ENCODE data around the gene FOXO1. TPM values are rescaled to one million over a fixed set of nuclear protein-coding genes. Genes with fewer than 3 reads are reported as not detected.

Gene FOXO1
- total RNA-seq, 5 donors from 2014 or later (not counting 1 experiment from before 2014, with no cell fraction given): 73.0 to 89.1 (median 84.5) TPM

DNA sequence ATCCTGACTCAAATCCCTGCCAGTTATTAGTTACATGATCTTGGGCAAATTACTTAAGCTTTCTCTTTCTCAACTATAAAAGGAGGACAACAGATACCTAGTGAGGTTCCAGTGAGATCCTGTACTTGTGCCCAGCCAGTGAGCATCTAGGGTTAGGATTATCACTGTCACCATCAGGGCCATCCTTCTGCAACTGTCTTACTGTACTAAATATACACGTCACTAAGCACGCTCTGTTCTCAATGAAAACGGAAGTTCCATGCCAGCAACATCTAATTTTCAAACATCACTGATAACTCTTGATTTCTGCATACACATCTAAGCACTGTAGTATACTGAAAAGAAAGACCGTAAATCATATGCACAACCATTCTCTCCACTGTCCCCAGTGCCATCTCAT lies 70.0 kb downstream of the FOXO1 start:
- POLR2A ChIA-PET: interaction anchor here in 1 of 2 donors (0.5 kb wide), 1 partner anchor 391 kb away, joined by 11 read pairs; no protein-coding TSS in a partner anchor
- ATAC-seq (replicated peaks in 1 of 4): peak in 3 of 4 experiments; percentile 29 to 69 (median 45)

DNA sequence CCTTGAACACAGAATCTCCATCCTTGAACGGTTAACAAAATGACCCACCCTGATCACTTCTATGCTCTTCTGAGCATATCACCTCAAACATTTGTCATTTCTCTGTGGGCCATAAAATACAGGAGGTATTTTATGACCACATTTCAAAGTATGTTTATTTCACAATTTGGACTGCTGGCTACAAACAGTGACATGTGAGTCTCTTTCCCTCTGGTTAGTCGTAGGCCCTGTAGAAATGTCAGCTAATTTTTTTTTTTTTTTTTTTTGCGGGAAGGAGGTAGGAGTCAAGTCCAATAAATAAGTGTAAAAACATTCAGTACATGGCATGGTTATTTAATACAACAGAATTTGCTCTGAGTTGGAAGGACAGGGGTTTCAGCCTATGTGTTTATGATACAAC lies 70.7 kb downstream of the FOXO1 start:
- POLR2A ChIA-PET: interaction anchor here (0.6 kb wide), 4 partner anchors 19 to 87 kb away, joined by 4 to 7 read pairs (median 6); no protein-coding TSS in a partner anchor
- H3K36me3 Mint-ChIP-seq: peaks cover 7% of the 10 kb centered on the region
- H3K36me3 ChIP-seq (ENCODE audit: control insufficient read depth in 2 of 2, extremely low read depth in 1 of 2, insufficient read depth in 1 of 2, low read length in 1 of 2): no peaks in the 10 kb centered on the region
- no peak overlapping the region for H3K27ac ChIP-seq (ENCODE audit: low read length)
- no peak overlapping the region for H3K4me3 ChIP-seq (ENCODE audit: control insufficient read depth in 1 of 2, extremely low read depth in 1 of 2, low read length in 1 of 2)
- peaks cover 63 to 64% of the 10 kb centered on the region in 2 experiments for H3K4me1 ChIP-seq (ENCODE audit: control insufficient read depth in 1 of 2, extremely low read depth in 1 of 2, insufficient read depth in 2 of 2, low read length in 2 of 2)
- peak overlapping the region; percentile 60 to 61 for H3K27ac Mint-ChIP-seq
- ATAC-seq (replicated peaks in 1 of 4): no peak
- DNase-seq: no peak
- H3K27me3 Mint-ChIP-seq: no peaks in the 10 kb centered on the region
- H3K9me3 Mint-ChIP-seq: no peaks in the 10 kb centered on the region
- peak overlapping the region in 1 of 3 donors; percentile 68 for H3K4me3 Mint-ChIP-seq
- WGBS (ENCODE audit: insufficient coverage): 100% methylated on average over 1 of the region's 3 CpGs
- peaks cover 97 to 100% (median 98%) of the 10 kb centered on the region in 3 donors for H3K4me1 Mint-ChIP-seq
- CTCF ChIA-PET: interaction anchor here in 1 of 2 donors (0.6 to 1.0 kb wide), 2 partner anchors 26 to 120 kb away, joined by 3 to 8 read pairs; no protein-coding TSS in a partner anchor
- no peaks in the 10 kb centered on the region for H3K9me3 ChIP-seq
- H3K27me3 ChIP-seq (replicated peaks in 1 of 2; ENCODE audit: control insufficient read depth in 2 of 2, extremely low read depth in 1 of 2, insufficient read depth in 2 of 2, low read length in 1 of 2): no peaks in the 10 kb centered on the region

More for the DNA sequence above, 70.0 kb downstream of the FOXO1 start:
- 19% methylated on average over 3 of the region's 4 CpGs for WGBS (ENCODE audit: insufficient coverage)
- DNase-seq: peak in 8 of 35 experiments; percentile 10 to 55 (median 20)
- no peaks in the 10 kb centered on the region for H3K27me3 ChIP-seq (replicated peaks in 1 of 2; ENCODE audit: control insufficient read depth in 2 of 2, extremely low read depth in 1 of 2, insufficient read depth in 2 of 2, low read length in 1 of 2)
- H3K36me3 ChIP-seq (ENCODE audit: control insufficient read depth in 2 of 2, extremely low read depth in 1 of 2, insufficient read depth in 1 of 2, low read length in 1 of 2): no peaks in the 10 kb centered on the region
- Mint-ChIP-seq H3K27me3 (no peaks in the 10 kb centered on the region), H3K27ac (peak overlapping the region; percentile 53 to 67), H3K9me3 (no peaks in the 10 kb centered on the region), H3K4me3 (peak overlapping the region; percentile 4 to 68 (median 18)), H3K4me1 (peaks cover 95 to 98% (median 97%) of the 10 kb centered on the region in 3 donors), H3K36me3 (peaks cover 7% of the 10 kb centered on the region)
- no peak overlapping the region for H3K4me3 ChIP-seq (ENCODE audit: control insufficient read depth in 1 of 2, extremely low read depth in 1 of 2, low read length in 1 of 2)
- peaks cover 57 to 60% of the 10 kb centered on the region in 2 experiments for H3K4me1 ChIP-seq (ENCODE audit: control insufficient read depth in 1 of 2, extremely low read depth in 1 of 2, insufficient read depth in 2 of 2, low read length in 2 of 2)
- H3K27ac ChIP-seq (ENCODE audit: low read length): peak overlapping the region; percentile 26
- CTCF ChIA-PET: no interaction called here
- H3K9me3 ChIP-seq: no peaks in the 10 kb centered on the region

DNA sequence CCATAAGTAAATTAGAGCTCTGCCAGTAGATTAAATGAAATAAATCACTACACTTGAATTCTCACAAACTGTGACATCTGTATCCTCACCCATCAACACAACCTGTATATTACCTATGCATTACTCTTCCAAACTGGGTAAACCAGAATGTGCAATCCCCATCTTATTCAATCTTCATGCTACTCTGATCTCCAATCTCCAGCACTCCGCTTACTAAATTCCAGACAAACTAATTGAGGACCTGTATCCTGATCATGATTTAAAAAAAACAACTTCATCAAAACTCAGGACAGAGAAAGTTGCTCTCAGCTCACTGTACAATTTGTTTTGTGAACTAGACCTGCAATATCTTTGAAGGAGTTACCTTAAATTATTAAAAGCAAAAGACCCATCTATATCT lies 74.4 kb downstream of the FOXO1 start:
- Histone ChIP-seq H3K9me3 (no peaks in the 10 kb centered on the region), H3K4me1 (ENCODE audit: control insufficient read depth in 1 of 2, extremely low read depth in 1 of 2, insufficient read depth in 2 of 2, low read length in 2 of 2) (peaks cover 58 to 64% of the 10 kb centered on the region in 2 experiments), H3K27ac (ENCODE audit: low read length) (no peak overlapping the region), H3K4me3 (ENCODE audit: control insufficient read depth in 1 of 2, extremely low read depth in 1 of 2, low read length in 1 of 2) (no peak overlapping the region), H3K36me3 (ENCODE audit: control insufficient read depth in 2 of 2, extremely low read depth in 1 of 2, insufficient read depth in 1 of 2, low read length in 1 of 2) (no peaks in the 10 kb centered on the region), H3K27me3 (replicated peaks in 1 of 2; ENCODE audit: control insufficient read depth in 2 of 2, extremely low read depth in 1 of 2, insufficient read depth in 2 of 2, low read length in 1 of 2) (no peaks in the 10 kb centered on the region)
- no peaks in the 10 kb centered on the region for H3K27me3 Mint-ChIP-seq
- no peaks in the 10 kb centered on the region for H3K9me3 Mint-ChIP-seq
- H3K4me3 Mint-ChIP-seq: peak overlapping the region in 1 of 3 donors; percentile 60
- 100% methylated on average over 1 of the region's 1 CpG for WGBS (ENCODE audit: insufficient coverage)
- H3K27ac Mint-ChIP-seq: peak overlapping the region; percentile 59 to 64
- POLR2A ChIA-PET: interaction anchor here (0.5 to 0.6 kb wide), 3 partner anchors 11 to 87 kb away, joined by 3 to 4 read pairs (median 3); no protein-coding TSS in a partner anchor
- no peaks in the 10 kb centered on the region for H3K36me3 Mint-ChIP-seq
- DNase-seq: no peak
- peaks cover 97 to 100% (median 98%) of the 10 kb centered on the region in 3 donors for H3K4me1 Mint-ChIP-seq
- no peak for ATAC-seq (replicated peaks in 1 of 4)
- CTCF ChIA-PET: no interaction called here

DNA sequence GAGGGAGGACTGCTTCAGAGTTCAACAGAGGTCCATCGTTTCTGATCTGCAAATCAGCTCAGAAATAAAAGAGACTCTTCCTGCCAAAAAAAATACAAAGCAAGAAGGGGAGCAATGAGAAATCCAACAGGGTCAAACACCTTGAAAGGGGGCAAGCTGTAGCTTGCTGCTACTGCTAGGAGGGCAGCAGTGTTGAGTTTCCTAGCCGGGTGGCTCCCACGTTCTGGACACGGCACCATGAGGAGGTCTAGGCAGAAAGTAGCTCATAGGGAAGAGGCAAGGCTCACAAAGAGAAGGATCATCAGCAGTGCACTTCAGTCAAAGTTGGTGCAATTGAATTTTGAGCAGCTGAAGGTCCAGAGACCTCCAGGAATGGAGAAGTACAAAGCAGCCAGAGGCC lies 75.3 kb downstream of the FOXO1 start:
- Histone ChIP-seq H3K27ac (ENCODE audit: low read length) (no peak overlapping the region), H3K27me3 (replicated peaks in 1 of 2; ENCODE audit: control insufficient read depth in 2 of 2, extremely low read depth in 1 of 2, insufficient read depth in 2 of 2, low read length in 1 of 2) (no peaks in the 10 kb centered on the region), H3K36me3 (ENCODE audit: control insufficient read depth in 2 of 2, extremely low read depth in 1 of 2, insufficient read depth in 1 of 2, low read length in 1 of 2) (no peaks in the 10 kb centered on the region), H3K4me1 (ENCODE audit: control insufficient read depth in 1 of 2, extremely low read depth in 1 of 2, insufficient read depth in 2 of 2, low read length in 2 of 2) (peaks cover 61 to 63% of the 10 kb centered on the region in 2 experiments), H3K9me3 (no peaks in the 10 kb centered on the region), H3K4me3 (ENCODE audit: control insufficient read depth in 1 of 2, extremely low read depth in 1 of 2, low read length in 1 of 2) (no peak overlapping the region)
- Mint-ChIP-seq H3K4me3 (peak overlapping the region; percentile 47 to 65 (median 59)), H3K4me1 (peaks cover 97 to 100% (median 98%) of the 10 kb centered on the region in 3 donors), H3K9me3 (no peaks in the 10 kb centered on the region), H3K36me3 (no peaks in the 10 kb centered on the region), H3K27me3 (no peaks in the 10 kb centered on the region), H3K27ac (peak overlapping the region; percentile 83 to 93)
- POLR2A ChIA-PET: interaction anchor here (0.6 to 0.7 kb wide), 4 partner anchors 23 to 300 kb away, joined by 4 to 7 read pairs (median 4); no protein-coding TSS in a partner anchor
- WGBS (ENCODE audit: insufficient coverage): 91% methylated on average over 3 of the region's 4 CpGs
- ATAC-seq (replicated peaks in 1 of 4): no peak
- no peak for DNase-seq
- CTCF ChIA-PET: interaction anchor here in 1 of 2 donors (0.6 kb wide), 1 partner anchor 101 kb away, joined by 3 read pairs; no protein-coding TSS in a partner anchor

DNA sequence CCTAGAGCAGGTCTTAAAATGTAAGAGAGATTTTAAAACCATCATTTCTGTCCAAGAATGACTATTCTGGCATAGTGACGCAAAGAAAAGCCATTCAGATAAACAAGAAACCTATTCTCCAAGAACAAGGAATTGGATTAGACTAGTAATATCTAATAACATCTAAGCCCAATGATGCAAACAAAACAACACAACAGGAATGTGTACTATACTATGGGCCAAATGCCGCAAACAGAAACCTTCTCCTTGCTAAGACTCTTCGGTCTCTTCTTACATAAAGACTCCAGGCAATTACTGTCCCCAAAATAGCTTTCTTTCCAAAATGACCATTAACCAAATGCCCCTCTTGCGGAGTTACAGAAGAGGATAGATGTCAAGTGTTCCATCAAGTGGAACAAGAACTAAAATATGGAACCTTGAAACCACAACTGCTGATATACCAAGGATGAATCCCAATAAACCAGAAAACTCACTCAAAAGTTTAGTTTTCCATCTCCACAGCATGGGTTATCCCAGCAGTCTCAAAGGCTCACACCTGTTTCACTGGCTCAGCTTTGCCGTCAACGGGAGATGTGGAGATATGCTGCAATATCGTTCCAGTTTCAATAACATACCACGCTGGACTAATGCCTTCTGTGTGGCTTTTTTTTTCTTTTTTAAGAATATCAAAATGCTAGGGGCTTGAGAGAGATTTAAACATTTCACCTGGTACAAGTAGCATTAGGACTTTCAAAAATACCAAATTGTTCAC lies 76.2 kb downstream of the FOXO1 start:
- Mint-ChIP-seq H3K36me3 (peaks cover under 1% of the 10 kb centered on the region), H3K4me1 (peaks cover 97 to 99% (median 98%) of the 10 kb centered on the region in 3 donors), H3K4me3 (peak overlapping the region; percentile 47 to 65 (median 59)), H3K9me3 (no peaks in the 10 kb centered on the region), H3K27ac (peak overlapping the region; percentile 83 to 93), H3K27me3 (no peaks in the 10 kb centered on the region)
- peak overlapping the region in 1 of 2 donors; percentile 8 for H3K4me3 ChIP-seq (ENCODE audit: control insufficient read depth in 1 of 2, extremely low read depth in 1 of 2, low read length in 1 of 2)
- peak overlapping the region; percentile 27 for H3K27ac ChIP-seq (ENCODE audit: low read length)
- no peaks in the 10 kb centered on the region for H3K9me3 ChIP-seq
- H3K4me1 ChIP-seq (ENCODE audit: control insufficient read depth in 1 of 2, extremely low read depth in 1 of 2, insufficient read depth in 2 of 2, low read length in 2 of 2): peaks cover 62 to 63% of the 10 kb centered on the region in 2 experiments
- ChIA-PET POLR2A (interaction anchor here in 1 of 2 donors (0.7 kb wide), 1 partner anchor 23 kb away, joined by 4 read pairs; no protein-coding TSS in a partner anchor), CTCF (interaction anchor here in 1 of 2 donors (0.6 kb wide), 1 partner anchor 100 kb away, joined by 3 read pairs; no protein-coding TSS in a partner anchor)
- no peak for DNase-seq
- H3K27me3 ChIP-seq (replicated peaks in 1 of 2; ENCODE audit: control insufficient read depth in 2 of 2, extremely low read depth in 1 of 2, insufficient read depth in 2 of 2, low read length in 1 of 2): no peaks in the 10 kb centered on the region
- H3K36me3 ChIP-seq (ENCODE audit: control insufficient read depth in 2 of 2, extremely low read depth in 1 of 2, insufficient read depth in 1 of 2, low read length in 1 of 2): no peaks in the 10 kb centered on the region
- 94% methylated on average over 3 of the region's 8 CpGs for WGBS (ENCODE audit: insufficient coverage)
- no peak for ATAC-seq (replicated peaks in 1 of 4)

Measured in T-cell (primary cell).